GM18909 (cell line): Measurements from ENCODE around the gene NCCRP1.

Experiments used
- ATAC-seq: cut with Tn5 transposase; IDR thresholded peaks from one replicate; pipeline ENCODE4 v1.9.1; 2021; ENCODE audit warnings: mild to moderate bottlenecking; ENCODE audit not compliant: unreplicated experiment, poor library complexity

The NCCRP1 gene

DNA sequence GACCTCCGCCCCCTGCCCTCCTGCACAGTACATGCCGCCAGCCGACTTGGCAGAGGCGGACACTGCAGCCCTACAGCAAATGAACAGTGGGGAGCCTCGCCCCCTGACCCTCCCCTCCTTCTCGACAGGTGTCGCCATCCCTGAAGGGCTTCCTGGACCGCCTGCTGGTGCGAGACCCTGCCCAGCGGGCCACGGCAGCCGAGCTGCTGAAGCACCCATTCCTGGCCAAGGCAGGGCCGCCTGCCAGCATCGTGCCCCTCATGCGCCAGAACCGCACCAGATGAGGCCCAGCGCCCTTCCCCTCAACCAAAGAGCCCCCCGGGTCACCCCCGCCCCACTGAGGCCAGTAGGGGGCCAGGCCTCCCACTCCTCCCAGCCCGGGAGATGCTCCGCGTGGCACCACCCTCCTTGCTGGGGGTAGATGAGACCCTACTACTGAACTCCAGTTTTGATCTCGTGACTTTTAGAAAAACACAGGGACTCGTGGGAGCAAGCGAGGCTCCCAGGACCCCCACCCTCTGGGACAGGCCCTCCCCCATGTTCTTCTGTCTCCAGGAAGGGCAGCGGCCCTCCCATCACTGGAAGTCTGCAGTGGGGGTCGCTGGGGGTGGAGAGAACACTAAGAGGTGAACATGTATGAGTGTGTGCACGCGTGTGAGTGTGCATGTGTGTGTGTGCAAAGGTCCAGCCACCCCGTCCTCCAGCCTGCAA, 18.3 kb upstream of the NCCRP1 start:
- ATAC-seq: no peak

GRCh38 chr19:39179754-39180153, 17.0 kb upstream of the NCCRP1 start:
- no peak for ATAC-seq

- ATAC-seq: no peak
Observed at GRCh38 chr19:39180749-39181148, 16.0 kb upstream of the NCCRP1 start.

DNA sequence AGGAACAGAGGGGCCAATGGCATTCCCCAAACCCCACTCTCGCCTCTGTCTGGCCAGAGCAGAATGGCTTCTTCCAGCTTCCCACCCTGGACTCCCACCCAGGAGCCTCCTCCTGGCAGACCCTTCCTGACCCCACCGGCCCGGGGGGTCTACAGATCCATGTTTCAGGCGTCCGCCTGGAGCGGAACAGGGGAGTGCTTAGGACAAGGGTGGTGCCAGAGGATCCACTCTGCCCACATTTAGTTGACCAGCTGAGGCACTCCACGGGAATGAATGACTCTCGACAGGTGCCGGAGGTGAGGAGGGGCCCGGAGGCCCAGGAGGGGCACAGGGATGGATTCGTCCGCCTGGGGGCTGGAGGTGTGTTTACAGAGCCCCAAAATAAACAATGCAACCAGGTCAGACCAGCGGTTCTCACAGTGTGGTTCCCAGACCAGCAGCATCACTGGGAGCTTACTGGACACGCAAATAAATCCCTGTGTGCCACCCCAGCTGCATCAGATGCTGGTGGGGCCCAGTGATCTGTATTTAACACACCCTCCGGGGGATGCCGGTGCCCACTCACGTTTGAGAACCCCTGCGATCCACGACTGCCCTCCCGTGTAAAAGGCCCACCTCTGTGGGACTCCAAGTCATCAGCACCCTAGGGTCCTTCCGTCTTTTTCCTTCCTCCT, 15.1 kb upstream of the NCCRP1 start:
- no peak for ATAC-seq

- ATAC-seq: no peak
Observed at GRCh38 chr19:39182174-39182505, 14.6 kb upstream of the NCCRP1 start.

DNA sequence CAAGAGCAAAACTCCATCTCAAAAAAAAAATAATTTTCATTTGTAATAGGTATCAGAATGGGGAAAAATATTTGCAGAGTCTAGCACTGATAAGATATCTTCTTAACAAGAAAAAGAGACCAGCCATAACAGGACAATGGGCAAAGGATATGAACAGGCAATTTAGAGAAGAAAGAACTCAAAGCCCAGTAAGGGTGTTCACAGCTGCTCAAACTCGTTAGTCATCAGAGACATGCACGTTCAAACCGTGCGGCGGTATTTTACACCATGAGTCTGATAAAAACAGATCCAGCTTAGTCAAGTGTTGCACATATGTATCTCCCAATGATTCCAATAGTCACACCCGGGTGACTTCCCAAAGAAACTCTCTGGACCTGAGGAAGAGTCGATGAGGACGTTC, 13.7 kb upstream of the NCCRP1 start:
- ATAC-seq: no peak

GRCh38 chr19:39186391-39186790, 10.4 kb upstream of the NCCRP1 start:
- ATAC-seq: no peak

DNA sequence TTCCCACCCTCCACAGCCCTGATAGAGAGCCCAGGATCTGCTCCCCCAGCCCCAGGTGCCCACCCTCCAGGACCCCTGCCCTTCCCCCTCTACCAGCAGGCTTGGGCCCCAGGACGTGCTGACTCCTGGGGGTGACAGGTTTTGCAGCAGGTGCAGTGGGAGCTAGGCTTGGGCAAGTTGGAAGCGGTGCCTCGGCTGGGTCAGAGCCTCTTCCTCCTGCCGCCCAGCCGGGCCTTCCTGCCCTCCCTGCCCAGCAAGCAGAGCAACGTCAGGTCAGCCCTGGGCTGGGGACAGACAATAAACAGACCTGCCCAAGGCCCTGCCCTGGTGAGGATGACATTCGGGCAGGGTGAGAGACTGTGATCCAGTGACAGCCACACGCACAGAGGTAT, 9.2 kb upstream of the NCCRP1 start:
- no peak for ATAC-seq

GRCh38 chr19:39188960-39189359, 7.8 kb upstream of the NCCRP1 start:
- ATAC-seq: no peak

GRCh38 chr19:39190768-39191167, 6.0 kb upstream of the NCCRP1 start:
- ATAC-seq: no peak

DNA sequence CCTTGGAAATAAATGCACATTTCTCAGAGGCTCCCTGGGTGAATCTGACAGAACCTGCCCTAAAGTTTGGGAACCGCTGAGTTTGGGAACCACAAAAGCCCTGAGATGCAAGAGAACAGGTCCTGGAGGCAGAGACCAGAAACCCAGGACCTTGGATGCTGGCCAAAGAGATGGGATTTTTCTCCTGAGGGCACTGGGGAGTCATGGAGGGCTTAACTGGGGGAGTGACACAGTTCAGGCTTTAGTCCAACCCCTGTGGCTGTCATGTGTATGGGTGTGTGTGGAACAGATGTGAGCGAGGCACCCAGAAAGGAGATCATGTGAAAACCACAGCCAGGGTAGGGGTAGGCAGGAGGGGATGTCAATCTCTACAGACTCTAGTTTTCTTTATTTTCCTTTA, 3.9 kb upstream of the NCCRP1 start:
- ATAC-seq: no peak

GRCh38 chr19:39193803-39194202, 3.0 kb upstream of the NCCRP1 start:
- ATAC-seq: no peak

DNA sequence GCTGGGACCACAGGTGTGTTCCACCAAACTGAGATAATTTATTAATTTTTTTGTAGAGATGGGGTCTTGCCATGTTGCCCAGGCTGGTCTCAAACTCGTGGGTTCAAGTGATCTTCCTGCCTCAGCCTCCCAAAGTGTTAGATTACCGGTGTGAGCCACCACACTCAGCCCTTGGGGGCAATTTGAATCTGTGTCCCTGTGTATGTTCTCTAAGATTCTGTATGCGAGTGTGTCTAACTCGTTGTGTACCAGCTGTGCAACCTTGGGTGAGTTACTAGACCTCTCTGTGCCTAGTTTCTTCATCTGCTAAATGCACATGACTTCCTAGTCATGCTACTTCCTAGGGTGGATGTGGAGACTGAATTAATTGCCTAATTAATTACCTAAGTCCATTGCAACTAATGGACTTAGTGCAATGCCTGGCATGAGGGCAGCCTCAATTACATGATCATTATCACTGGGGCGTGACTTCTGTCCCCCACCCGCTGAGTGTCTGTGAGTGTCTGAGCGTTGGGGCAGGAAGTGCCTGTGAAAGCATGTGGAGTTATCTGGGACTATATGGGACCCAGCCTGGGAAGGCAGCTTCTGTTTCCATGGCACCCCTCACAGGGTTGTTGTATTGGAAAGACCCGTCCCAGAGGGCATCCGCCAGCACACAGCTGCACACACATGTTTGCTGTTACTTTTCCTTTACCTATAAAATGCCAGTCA, 1.8 kb upstream of the NCCRP1 start:
- no peak for ATAC-seq

GRCh38 chr19:39195755-39196154, 1.0 kb upstream of the NCCRP1 start:
- ATAC-seq: no peak

- ATAC-seq: no peak
Observed at GRCh38 chr19:39196320-39196719, 444 bp upstream of the NCCRP1 start.

- no peak for ATAC-seq
Observed at GRCh38 chr19:39197808-39198207, 1.0 kb downstream of the NCCRP1 start.

DNA sequence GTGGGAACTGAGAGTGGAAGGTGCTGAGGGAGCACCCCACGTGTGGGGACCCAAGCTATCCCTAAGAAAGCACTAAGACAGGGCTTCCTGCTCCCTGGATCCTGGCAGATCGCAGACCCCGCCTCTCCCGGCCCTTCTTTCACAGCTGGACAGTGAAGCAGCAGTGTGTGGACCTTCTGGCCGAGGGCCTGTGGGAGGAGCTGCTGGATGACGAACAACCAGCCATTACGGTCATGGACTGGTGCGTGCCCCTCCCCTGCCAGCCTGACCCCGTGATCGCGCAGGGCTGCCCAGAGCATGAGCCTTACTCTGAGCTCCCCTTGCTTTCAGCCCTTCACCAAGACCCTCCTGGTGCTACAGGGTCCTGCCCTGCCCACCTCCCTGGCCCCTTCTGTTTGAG, 2.3 kb downstream of the NCCRP1 start:
- no peak for ATAC-seq

- no peak for ATAC-seq
Observed at GRCh38 chr19:39200066-39200802, 3.5 kb downstream of the NCCRP1 start.

GRCh38 chr19:39200803-39201115, 4.0 kb downstream of the NCCRP1 start:
- ATAC-seq: no peak

DNA sequence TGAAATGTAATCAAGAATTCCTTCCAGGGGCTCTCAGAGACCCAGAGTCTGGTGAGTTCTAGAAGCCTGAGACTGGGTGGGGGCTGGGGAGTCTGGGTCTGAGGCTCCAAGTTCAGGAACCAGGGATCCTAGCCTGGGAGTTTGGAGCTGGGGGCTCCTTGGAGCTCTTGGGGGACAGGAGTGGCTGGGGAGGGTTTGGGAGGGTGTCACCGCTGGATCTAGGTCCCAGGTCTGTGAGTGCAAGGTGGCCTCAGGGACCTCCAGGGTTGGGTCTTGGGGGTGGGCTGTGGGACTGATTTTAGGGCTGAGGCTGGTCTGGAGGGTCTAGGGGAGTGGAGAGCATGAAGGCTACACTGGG, 6.2 kb downstream of the NCCRP1 start:
- no peak for ATAC-seq
